SK-N-SH treated with all-trans-retinoic acid at 6 μM for 48 hours (cell line): Measurements from ENCODE around the gene FCAR.

Experiments
- ARNTL ChIP-seq: fragments of 450-650 bp; formaldehyde crosslinking; IDR thresholded peaks from 2 replicates; pipeline ENCODE4 v1.5.0; 2020; ENCODE audit warnings: low read depth, mild to moderate bottlenecking, moderate library complexity, borderline replicate concordance
- OSR1 ChIP-seq: fragments of 250-450 bp; sonication (Bioruptor Pico); IDR thresholded peaks from 2 replicates; pipeline ENCODE4 v1.8.0; 2022; ENCODE audit warnings: moderate library complexity, mild to moderate bottlenecking, inconsistent platforms
- ZFP3 ChIP-seq: fragments of 250-450 bp; sonication (Bioruptor Pico); IDR thresholded peaks from 2 replicates; pipeline ENCODE4 v1.5.0; 2020; ENCODE audit warnings: mild to moderate bottlenecking, moderate library complexity

GRCh38 chr19:54881884-54882283 is 7.8 kb downstream of the FCAR start:
- TF ChIP-seq OSR1 (CRISPR knock-in tag) = no peak
- no peak for TF ChIP-seq ARNTL (CRISPR knock-in tag)
- TF ChIP-seq ZFP3 (CRISPR knock-in tag) = no peak
